IMR-90 (cell line): ENCODE data around the gene GSTT2B. TPM values are rescaled to one million over a fixed set of nuclear protein-coding genes. Genes with fewer than 3 reads are reported as not detected.

ENCODE experiments used
- ATAC-seq: fragments of 200-7000 bp; cut with Tn5 transposase; 2 replicates; pipeline ENCODE4 v1.9.1; 2020; ENCODE audit warnings: low read depth, mild to moderate bottlenecking, moderate library complexity
- BruUV-seq: library from RNA; stranded (reverse); fragments of 400-500 nt; replicated peaks from 2 replicates; lab custom pipeline; 2021; lab: Mats Ljungman, UMichigan
- CTCF ChIA-PET: fragments of 300-600 bp; formaldehyde crosslinking; extraction: SDS; loops from one replicate; lab custom pipeline; 2021; ENCODE audit warnings: antibody characterized with exemption; lab: Yijun Ruan, JAX
- POLR2A ChIA-PET: fragments of 300-600 bp; sonication (Branson Sonifier 250); formaldehyde crosslinking; loops from one replicate; lab custom pipeline; 2022; ENCODE audit warnings: antibody characterized with exemption; ENCODE audit not compliant: unreplicated experiment; lab: Charles Lee
- DNase-seq: peaks from one replicate; pipeline ENCODE4 v3.0.0; 2013
- H2AFZ ChIP-seq: replicated peaks from 2 replicates; pipeline ENCODE3; 2013; ENCODE audit warnings: low read length, mild to moderate bottlenecking; ENCODE audit not compliant: poor library complexity
- H2AK5ac ChIP-seq: 2 replicates; pipeline ENCODE4 v1.6.1; 2013; ENCODE audit warnings: low read depth, low read length, inconsistent platforms
- H2AK9ac ChIP-seq: replicated peaks from 2 replicates; pipeline ENCODE3; 2013; ENCODE audit warnings: mild to moderate bottlenecking, low read depth, low read length, moderate library complexity; ENCODE audit not compliant: poor library complexity
- H2BK120ac ChIP-seq: 2 replicates; pipeline ENCODE4 v1.6.1; 2013; ENCODE audit warnings: low read depth, low read length, inconsistent platforms
- H2BK15ac ChIP-seq: 3 replicates; pipeline ENCODE4 v1.6.1; 2013; ENCODE audit warnings: low read depth, low read length, inconsistent platforms
- H2BK20ac ChIP-seq: 2 replicates; pipeline ENCODE4 v1.6.1; 2013; ENCODE audit warnings: low read depth, mild to moderate bottlenecking, inconsistent platforms, low read length, moderate library complexity
- H2BK5ac ChIP-seq: 2 replicates; pipeline ENCODE4 v1.6.1; 2013; ENCODE audit warnings: mild to moderate bottlenecking, low read depth, low read length, inconsistent platforms; ENCODE audit not compliant: poor library complexity, severe bottlenecking
- H3K14ac ChIP-seq: replicated peaks from 2 replicates; pipeline ENCODE4 v1.6.1; 2013; ENCODE audit warnings: low read depth, low read length, inconsistent platforms
- H3K18ac ChIP-seq: 2 replicates; pipeline ENCODE4 v1.6.1; 2013; ENCODE audit warnings: low read depth, low read length, control low read depth
- H3K23ac ChIP-seq: 2 replicates; pipeline ENCODE4 v1.6.1; 2013; ENCODE audit warnings: low read depth, low read length, inconsistent platforms
- H3K27ac ChIP-seq: 2 replicates; pipeline ENCODE4 v1.5.1; 2013; ENCODE audit warnings: mild to moderate bottlenecking, control low read depth, low read length; ENCODE audit not compliant: insufficient read depth
- H3K27me3 ChIP-seq: 2 replicates; pipeline ENCODE4 v1.6.1; 2013; ENCODE audit warnings: low read length; ENCODE audit not compliant: control insufficient read depth, insufficient read depth
- H3K36me3 ChIP-seq: 2 replicates; pipeline ENCODE4 v1.6.1; 2013; ENCODE audit warnings: low read length, mixed read lengths; ENCODE audit not compliant: control insufficient read depth, insufficient read depth
- H3K4ac ChIP-seq: 2 replicates; pipeline ENCODE4 v1.6.1; 2013; ENCODE audit warnings: low read depth, low read length, inconsistent platforms
- H3K4me1 ChIP-seq: 2 replicates; pipeline ENCODE4 v1.6.1; 2013; ENCODE audit warnings: low read length, mixed read lengths; ENCODE audit not compliant: control insufficient read depth, insufficient read depth
- H3K4me2 ChIP-seq: 2 replicates; pipeline ENCODE4 v1.6.1; 2013; ENCODE audit warnings: low read depth, mild to moderate bottlenecking, control low read depth, low read length, moderate library complexity
- H3K4me3 ChIP-seq: 2 replicates; pipeline ENCODE4 v1.5.1; 2013; ENCODE audit warnings: low read depth, mild to moderate bottlenecking, control low read depth, low read length, moderate library complexity; ENCODE audit not compliant: insufficient read depth
- H3K56ac ChIP-seq: 2 replicates; pipeline ENCODE4 v1.6.1; 2013; ENCODE audit warnings: low read length, inconsistent platforms; ENCODE audit not compliant: insufficient read depth; ENCODE audit errors: extremely low read depth
- H3K79me1 ChIP-seq, 2 experiments: 2 replicates each; pipeline ENCODE4 v1.6.1; 2013; ENCODE audit warnings: low read length in 2 of 2, inconsistent platforms in 1 of 2, low read depth in 1 of 2
- H3K9ac ChIP-seq: 2 replicates; pipeline ENCODE4 v1.6.1; 2013; ENCODE audit warnings: low read depth, low read length, control low read depth
- H3K9me1 ChIP-seq: 2 replicates; pipeline ENCODE4 v1.6.1; 2013; ENCODE audit warnings: low read length, inconsistent platforms; ENCODE audit not compliant: insufficient read depth
- H3K9me3 ChIP-seq: 2 replicates; pipeline ENCODE4 v1.6.1; 2013; ENCODE audit warnings: low read length; ENCODE audit not compliant: control insufficient read depth, insufficient read depth
- H4K20me1 ChIP-seq: 2 replicates; pipeline ENCODE4 v1.6.1; 2013; ENCODE audit warnings: low read length, inconsistent platforms; ENCODE audit not compliant: insufficient read depth
- H4K5ac ChIP-seq: 2 replicates; pipeline ENCODE4 v1.6.1; 2013; ENCODE audit warnings: mild to moderate bottlenecking, low read depth, low read length, control low read depth
- H4K8ac ChIP-seq, 2 experiments: 2 replicates each; pipeline ENCODE4 v1.6.1; 2013; ENCODE audit warnings: low read depth in 2 of 2, low read length in 2 of 2, control low read depth in 1 of 2, inconsistent platforms in 1 of 2
- H4K91ac ChIP-seq: 2 replicates; pipeline ENCODE4 v1.6.1; 2013; ENCODE audit warnings: low read depth, low read length, inconsistent platforms; ENCODE audit not compliant: insufficient read depth
- BHLHE40 ChIP-seq: fragments of 150-350 bp; IDR thresholded peaks from 2 replicates; pipeline ENCODE4 v1.6.1; 2016; ENCODE audit warnings: mild to moderate bottlenecking, low read depth, low read length
- CEBPB ChIP-seq: IDR thresholded peaks from 2 replicates; pipeline ENCODE4 v1.6.1; 2012; ENCODE audit warnings: low read depth, low read length, improper control_type of control experiment
- CHD1 ChIP-seq: IDR thresholded peaks from 2 replicates; pipeline ENCODE4 v1.6.1; 2012; ENCODE audit warnings: low read depth, low read length, improper control_type of control experiment
- ELK1 ChIP-seq: fragments of 150-350 bp; IDR thresholded peaks from 2 replicates; pipeline ENCODE4 v1.6.1; 2016; ENCODE audit warnings: low read depth, mild to moderate bottlenecking, low read length, moderate library complexity, borderline replicate concordance
- FOS ChIP-seq: fragments of 150-350 bp; IDR thresholded peaks from 2 replicates; pipeline ENCODE4 v1.6.1; 2016; ENCODE audit warnings: low read depth, low read length
- MAFK ChIP-seq: IDR thresholded peaks from 2 replicates; pipeline ENCODE4 v1.6.1; 2012; ENCODE audit warnings: low read depth, low read length, improper control_type of control experiment
- MAZ ChIP-seq: IDR thresholded peaks from 2 replicates; pipeline ENCODE4 v1.6.1; 2012; ENCODE audit warnings: low read depth, mild to moderate bottlenecking, low read length, improper control_type of control experiment, moderate library complexity, borderline replicate concordance
- MXI1 ChIP-seq: IDR thresholded peaks from 2 replicates; pipeline ENCODE4 v1.6.1; 2012; ENCODE audit warnings: low read depth, mild to moderate bottlenecking, low read length, moderate library complexity, borderline replicate concordance
- NFE2L2 ChIP-seq: fragments of 150-350 bp; IDR thresholded peaks from 2 replicates; pipeline ENCODE4 v1.6.1; 2016; ENCODE audit warnings: low read depth, mild to moderate bottlenecking, low read length
- RAD21 ChIP-seq: IDR thresholded peaks from 2 replicates; pipeline ENCODE4 v1.6.1; 2012; ENCODE audit warnings: low read length, improper control_type of control experiment
- RFX5 ChIP-seq: IDR thresholded peaks from 2 replicates; pipeline ENCODE4 v1.8.0; 2012; ENCODE audit warnings: low read depth, mild to moderate bottlenecking, low read length, moderate library complexity
- SMC3 ChIP-seq: fragments of 150-350 bp; IDR thresholded peaks from 2 replicates; pipeline ENCODE4 v1.6.1; 2016; ENCODE audit warnings: low read depth, mild to moderate bottlenecking, antibody characterized with exemption, low read length, moderate library complexity
- WGBS, 2 experiments: methylation state at CpG; one replicate each; pipeline versions ENCODE4 v1.1.5 to v1.1.7; 2013; ENCODE audit warnings: missing lambda C conversion rate in 2 of 2; ENCODE audit not compliant: insufficient read length in 1 of 2; ENCODE audit errors: extremely low coverage in 2 of 2; 5-methylcytosine and 5-hydroxymethylcytosine counted together
- dilution Hi-C: fragments of 300-500 bp; cut with HindIII; formaldehyde crosslinking; loops from one replicate; pipeline ENCODE4 v1.14.3; 2018; ENCODE audit warnings: low sequenced_read_pairs; ENCODE audit not compliant: unreplicated experiment
- in situ Hi-C: fragments of 300-500 bp; cut with MboI; formaldehyde crosslinking; loops from 3 replicates; pipeline ENCODE4 v1.14.3; 2019; ENCODE audit warnings: low sequenced_read_pairs, inconsistent platforms, mixed read lengths
- intact Hi-C: fragments of 100-400 bp; cut with micrococcal nuclease; formaldehyde crosslinking; loops from 2 replicates; pipeline ENCODE4 v1.10.0; 2022
- polyA plus RNA-seq, 3 experiments: library from polyadenylated mRNA; depleted of rRNA; stranded (reverse); fragments of >200 nt; gene quantifications; 2 replicates each; pipeline ENCODE4 v1.2.3, GENCODE V29; 2012; ENCODE audit warnings: low replicate concordance in 1 of 3
- total RNA-seq: library from RNA; depleted of rRNA; stranded (reverse); fragments of >200 nt; gene quantifications from 2 replicates; pipeline ENCODE4 v1.2.3, GENCODE V29; 2012
- TF ChIP-seq, protein P1 (sequence below): fragments of 150-350 bp; IDR thresholded peaks from 2 replicates; pipeline ENCODE4 v1.6.1; 2017; ENCODE audit warnings: mild to moderate bottlenecking, antibody characterized with exemption, low read length, low read depth
- TF ChIP-seq, protein P2 (sequence below): conservative IDR thresholded peaks from 2 replicates; pipeline ENCODE4 v1.5.1; 2012; ENCODE audit warnings: mild to moderate bottlenecking, low read depth, low read length, improper control_type of control experiment

Gene GSTT2B
- total and polyA plus RNA-seq, 2 of the 4 experiments (the other 2 are of a cell fraction): 15.1 to 77.0 TPM

- no peak overlapping the region for H3K4me3 ChIP-seq
- peaks cover 5% of the 10 kb centered on the region for H3K27me3 ChIP-seq
- H3K56ac ChIP-seq: no peak overlapping the region
- ATAC-seq: no peak
- no peak overlapping the region for H2BK5ac ChIP-seq
- no peak for DNase-seq
- H2AK9ac ChIP-seq: no peak overlapping the region
- WGBS, 2 experiments: 60% methylated on average over 1 of the region's 5 CpGs; no CpG with 5 or more reads in 1 of the 2 experiments
- H4K5ac ChIP-seq: no peak overlapping the region
- H3K18ac ChIP-seq: no peak overlapping the region
- no peak overlapping the region for H4K8ac ChIP-seq
- H3K4me2 ChIP-seq: no peak overlapping the region
- H3K23ac ChIP-seq: no peak overlapping the region
- TF ChIP-seq CEBPB (no peak), MAZ (no peak), CHD1 (no peak), MXI1 (no peak), NFE2L2 (no peak), BHLHE40 (no peak), MAFK (no peak), RFX5 (no peak), SMC3 (no peak), FOS (no peak), RAD21 (no peak), ELK1 (no peak)
- TF ChIP-seq, protein P1, sequence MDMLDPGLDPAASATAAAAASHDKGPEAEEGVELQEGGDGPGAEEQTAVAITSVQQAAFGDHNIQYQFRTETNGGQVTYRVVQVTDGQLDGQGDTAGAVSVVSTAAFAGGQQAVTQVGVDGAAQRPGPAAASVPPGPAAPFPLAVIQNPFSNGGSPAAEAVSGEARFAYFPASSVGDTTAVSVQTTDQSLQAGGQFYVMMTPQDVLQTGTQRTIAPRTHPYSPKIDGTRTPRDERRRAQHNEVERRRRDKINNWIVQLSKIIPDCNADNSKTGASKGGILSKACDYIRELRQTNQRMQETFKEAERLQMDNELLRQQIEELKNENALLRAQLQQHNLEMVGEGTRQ: no peak
- TF ChIP-seq, protein P2, sequence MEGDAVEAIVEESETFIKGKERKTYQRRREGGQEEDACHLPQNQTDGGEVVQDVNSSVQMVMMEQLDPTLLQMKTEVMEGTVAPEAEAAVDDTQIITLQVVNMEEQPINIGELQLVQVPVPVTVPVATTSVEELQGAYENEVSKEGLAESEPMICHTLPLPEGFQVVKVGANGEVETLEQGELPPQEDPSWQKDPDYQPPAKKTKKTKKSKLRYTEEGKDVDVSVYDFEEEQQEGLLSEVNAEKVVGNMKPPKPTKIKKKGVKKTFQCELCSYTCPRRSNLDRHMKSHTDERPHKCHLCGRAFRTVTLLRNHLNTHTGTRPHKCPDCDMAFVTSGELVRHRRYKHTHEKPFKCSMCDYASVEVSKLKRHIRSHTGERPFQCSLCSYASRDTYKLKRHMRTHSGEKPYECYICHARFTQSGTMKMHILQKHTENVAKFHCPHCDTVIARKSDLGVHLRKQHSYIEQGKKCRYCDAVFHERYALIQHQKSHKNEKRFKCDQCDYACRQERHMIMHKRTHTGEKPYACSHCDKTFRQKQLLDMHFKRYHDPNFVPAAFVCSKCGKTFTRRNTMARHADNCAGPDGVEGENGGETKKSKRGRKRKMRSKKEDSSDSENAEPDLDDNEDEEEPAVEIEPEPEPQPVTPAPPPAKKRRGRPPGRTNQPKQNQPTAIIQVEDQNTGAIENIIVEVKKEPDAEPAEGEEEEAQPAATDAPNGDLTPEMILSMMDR: no peak
- no peak overlapping the region for H2AFZ ChIP-seq
- ChIA-PET POLR2A (no interaction called here), CTCF (interaction anchor here (0.6 kb wide), 1 partner anchor 9 kb away, joined by 4 read pairs; no protein-coding TSS in a partner anchor)
- H3K27ac ChIP-seq: no peak overlapping the region
- no peak overlapping the region for H2BK20ac ChIP-seq
- no peak overlapping the region for H3K4ac ChIP-seq
- H3K9ac ChIP-seq: no peak overlapping the region
- no TSS peak for BruUV-seq
- no peak overlapping the region for H4K91ac ChIP-seq
- H4K20me1 ChIP-seq: no peaks in the 10 kb centered on the region
- no peaks in the 10 kb centered on the region for H3K9me1 ChIP-seq
- H3K36me3 ChIP-seq: no peaks in the 10 kb centered on the region
- H3K79me1 ChIP-seq: no peaks in the 10 kb centered on the region
- H3K14ac ChIP-seq: no peak overlapping the region
- H3K4me1 ChIP-seq: no peaks in the 10 kb centered on the region
- H2AK5ac ChIP-seq: no peak overlapping the region
- dilution Hi-C loops (no loop called here), in situ Hi-C loops (loop anchor here (5.0 kb wide), 1 partner anchor 61 kb away; no protein-coding TSS in a partner anchor), intact Hi-C loops (no loop called here)
- no peaks in the 10 kb centered on the region for H3K9me3 ChIP-seq
- H2BK15ac ChIP-seq: no peak overlapping the region
- H2BK120ac ChIP-seq: no peak overlapping the region
Observed at GRCh38 chr22:23938328-23939016, 22.5 kb downstream of the GSTT2B start.
